HEK293 (cell line): ENCODE data around the gene MAF.

ENCODE experiments used
- CTCF ChIA-PET: fragments of 350-600 bp; formaldehyde crosslinking; extraction: SDS; loops from one replicate; lab custom pipeline; 2021; ENCODE audit warnings: antibody characterized with exemption; lab: Yijun Ruan, JAX
- POLR2A ChIA-PET: fragments of 300-600 bp; formaldehyde crosslinking; extraction: SDS; loops from one replicate; lab custom pipeline; 2020; ENCODE audit warnings: antibody characterized with exemption, inconsistent platforms; lab: Yijun Ruan, JAX
- H3K27ac ChIP-seq: fragments of 200-500 bp; sonication (Bioruptor generic); 2 replicates; pipeline ENCODE4 v1.5.1; 2014; ENCODE audit warnings: low read depth, low read length, control low read depth, inconsistent platforms; ENCODE audit errors: extremely low read depth
- H3K36me3 ChIP-seq, 2 experiments: fragments of 200-500 bp in 1 of 2; sonication (Bioruptor generic) in 1 of 2; 1 replicate in 1 of 2; 2 replicates in 1 of 2; pipeline ENCODE4 v1.5.1; 2014 to 2017; ENCODE audit warnings: inconsistent platforms in 2 of 2, low read length in 2 of 2; ENCODE audit not compliant: control insufficient read depth in 2 of 2, insufficient read depth in 1 of 2
- H3K4me1 ChIP-seq: fragments of 200-500 bp; sonication (Bioruptor generic); 2 replicates; pipeline ENCODE4 v1.5.1; 2014; ENCODE audit warnings: mild to moderate bottlenecking, low read length, inconsistent platforms; ENCODE audit not compliant: control insufficient read depth, insufficient read depth
- H3K4me3 ChIP-seq: 2 replicates; pipeline ENCODE4 v1.5.1; 2011; ENCODE audit warnings: low read depth, mild to moderate bottlenecking, control low read depth, low read length, moderate library complexity
- H3K9me3 ChIP-seq: fragments of 200-500 bp; sonication (Bioruptor generic); 2 replicates; pipeline ENCODE4 v1.5.1; 2014; ENCODE audit warnings: low read depth, low read length, inconsistent platforms; ENCODE audit not compliant: control insufficient read depth, insufficient read depth
- GLIS1 ChIP-seq: fragments of 450-650 bp; formaldehyde crosslinking; IDR thresholded peaks from 2 replicates; pipeline ENCODE4 v1.5.1; 2016; ENCODE audit warnings: missing biosample characterization, missing genetic modification characterization
- GLIS2 ChIP-seq: fragments of 450-650 bp; formaldehyde crosslinking; IDR thresholded peaks from 2 replicates; pipeline ENCODE4 v1.5.1; 2016; ENCODE audit warnings: missing biosample characterization, missing genetic modification characterization
- HOXA7 ChIP-seq: sonication (generic); formaldehyde crosslinking; IDR thresholded peaks from 2 replicates; pipeline ENCODE4 v1.8.1; 2022; ENCODE audit warnings: missing genetic modification reagents, borderline replicate concordance
- KLF8 ChIP-seq: fragments of 450-650 bp; formaldehyde crosslinking; IDR thresholded peaks from 2 replicates; pipeline ENCODE4 v1.5.1; 2016; ENCODE audit warnings: missing biosample characterization, missing genetic modification characterization
- KLF9 ChIP-seq: fragments of 450-650 bp; formaldehyde crosslinking; IDR thresholded peaks from 2 replicates; pipeline ENCODE4 v1.5.1; 2016; ENCODE audit warnings: missing biosample characterization, missing genetic modification characterization, low read depth
- PATZ1 ChIP-seq: fragments of 450-650 bp; formaldehyde crosslinking; IDR thresholded peaks from 2 replicates; pipeline ENCODE4 v1.5.1; 2016; ENCODE audit warnings: missing biosample characterization, missing genetic modification characterization
- PRDM4 ChIP-seq: fragments of 450-650 bp; formaldehyde crosslinking; IDR thresholded peaks from 2 replicates; pipeline ENCODE4 v1.5.1; 2017; ENCODE audit warnings: missing biosample characterization, missing genetic modification characterization
- SCRT2 ChIP-seq: fragments of 450-650 bp; formaldehyde crosslinking; IDR thresholded peaks from 2 replicates; pipeline ENCODE4 v1.5.1; 2016; ENCODE audit warnings: missing biosample characterization, missing genetic modification characterization
- SETDB1 ChIP-seq: IDR thresholded peaks from one replicate; pipeline ENCODE4 v1.6.1; 2017; ENCODE audit warnings: mild to moderate bottlenecking, low read length, moderate library complexity, mixed read lengths; ENCODE audit not compliant: insufficient read length
- SP2 ChIP-seq: fragments of 450-650 bp; formaldehyde crosslinking; IDR thresholded peaks from 2 replicates; pipeline ENCODE4 v1.5.1; 2016; ENCODE audit warnings: missing biosample characterization, missing genetic modification characterization
- SP3 ChIP-seq: fragments of 450-650 bp; formaldehyde crosslinking; IDR thresholded peaks from 2 replicates; pipeline ENCODE4 v1.5.1; 2016; ENCODE audit warnings: missing biosample characterization, missing genetic modification characterization
- SP7 ChIP-seq: fragments of 450-650 bp; formaldehyde crosslinking; IDR thresholded peaks from 2 replicates; pipeline ENCODE4 v1.5.1; 2016; ENCODE audit warnings: missing biosample characterization, missing genetic modification characterization
- ZBTB11 ChIP-seq: fragments of 450-650 bp; formaldehyde crosslinking; conservative IDR thresholded peaks from 2 replicates; pipeline ENCODE4 v1.5.1; 2016; ENCODE audit warnings: low read depth, missing biosample characterization, missing genetic modification characterization
- ZBTB8A ChIP-seq: fragments of 450-650 bp; formaldehyde crosslinking; IDR thresholded peaks from 2 replicates; pipeline ENCODE4 v1.5.1; 2016; ENCODE audit warnings: missing biosample characterization, missing genetic modification characterization
- ZNF211 ChIP-seq: fragments of 450-650 bp; formaldehyde crosslinking; IDR thresholded peaks from 2 replicates; pipeline ENCODE4 v1.5.1; 2016; ENCODE audit warnings: low read depth, missing biosample characterization, missing genetic modification characterization
- ZNF239 ChIP-seq: fragments of 450-650 bp; formaldehyde crosslinking; IDR thresholded peaks from 2 replicates; pipeline ENCODE4 v1.5.1; 2016; ENCODE audit warnings: missing biosample characterization, missing genetic modification characterization
- ZNF335 ChIP-seq: fragments of 450-650 bp; formaldehyde crosslinking; conservative IDR thresholded peaks from 2 replicates; pipeline ENCODE4 v1.5.1; 2016; ENCODE audit warnings: missing biosample characterization, missing genetic modification characterization
- ZNF48 ChIP-seq: fragments of 450-650 bp; formaldehyde crosslinking; IDR thresholded peaks from 2 replicates; pipeline ENCODE4 v1.5.1; 2016; ENCODE audit warnings: missing biosample characterization, missing genetic modification characterization
- ZNF701 ChIP-seq: fragments of 450-650 bp; formaldehyde crosslinking; IDR thresholded peaks from 2 replicates; pipeline ENCODE4 v1.5.1; 2016; ENCODE audit warnings: missing biosample characterization, missing genetic modification characterization

MAF gene

GRCh38 chr16:79600638-79601091 lies at the start of gene MAF (continued):
- TF ChIP-seq PATZ1 = peak; percentile 58; the same call in 1 of the 2 replicates
- TF ChIP-seq ZNF701 (tag by site-specific recombination) = no peak
- TF ChIP-seq ZBTB8A = no peak
- peak; percentile 58 for TF ChIP-seq SP2 (tag by site-specific recombination)
- TF ChIP-seq GLIS2 (tag by site-specific recombination) = no peak
- peak; percentile 47; the same call in 1 of the 2 replicates for TF ChIP-seq KLF9
- peak; percentile 28; the same call in 1 of the 2 replicates for TF ChIP-seq SP3 (tag by site-specific recombination)
- TF ChIP-seq SETDB1 = no peak
- TF ChIP-seq PRDM4 (tag by site-specific recombination) = no peak
- TF ChIP-seq ZNF48 = no peak
- TF ChIP-seq SP7 (tag by site-specific recombination) = peak; percentile 72; the same call in 1 of the 2 replicates
- TF ChIP-seq ZNF211 = no peak
- no peak for TF ChIP-seq KLF8 (tag by site-specific recombination)
- TF ChIP-seq ZNF335 (tag by site-specific recombination) = peak; percentile 91
- TF ChIP-seq ZNF239 (tag by site-specific recombination) = no peak
- TF ChIP-seq SCRT2 = no peak
- peak; percentile 60; the same call in 1 of the 2 replicates for TF ChIP-seq GLIS1 (tag by site-specific recombination)
- TF ChIP-seq, all 188 proteins: peak for 34

- Histone ChIP-seq H3K4me1 (peaks cover 3% of the 10 kb centered on the region), H3K9me3 (no peaks in the 10 kb centered on the region), H3K36me3 (no peaks in the 10 kb centered on the region), H3K27ac (no peak overlapping the region), H3K4me3 (no peak overlapping the region)
- ChIA-PET CTCF (no interaction called here), POLR2A (no interaction called here)
- no peak for TF ChIP-seq ZBTB11 (tag by site-specific recombination)
- TF ChIP-seq HOXA7 (CRISPR knock-in tag) = no peak
Measured at GRCh38 chr16:79648826-79649225, 48.3 kb upstream of the MAF start.
